NCI-H146 treated with DMSO at 0.1 percent for 48 hours (cell line): Measurements from ENCODE around the gene MTA2.

Experiments used
- DNase-seq: peaks from one replicate; lab custom pipeline; 2025; ENCODE audit not compliant: unreplicated experiment; lab: John Stamatoyannopoulos, UW

MTA2 gene

GRCh38 chr11:62547691-62548281 is 53.9 kb downstream of the MTA2 start:
- no peak for DNase-seq

- DNase-seq, result no peak
Observed at GRCh38 chr11:62546929-62547625, 54.6 kb downstream of the MTA2 start.

GRCh38 chr11:62546244-62546928 is 55.3 kb downstream of the MTA2 start, which contains the start of gene AHNAK:
AHNAK (minus strand) TSS chr11:62546806; CDS start chr11:62536098, 10,708 bp downstream.
- DNase-seq, result no peak

- DNase-seq, result peak; percentile 14
Observed at GRCh38 chr11:62545437-62546243, 56.0 kb downstream of the MTA2 start.

- no peak for DNase-seq
Observed at GRCh38 chr11:62544581-62545436, 56.9 kb downstream of the MTA2 start.

GRCh38 chr11:62543680-62544444 is 57.8 kb downstream of the MTA2 start:
- no peak for DNase-seq
